Right cardiac atrium (tissue), 5 donors: ENCODE results near the gene IYD. TPM values are rescaled to one million over a fixed set of nuclear protein-coding genes. Genes with fewer than 3 reads are reported as not detected.

ENCODE experiments used
- ATAC-seq, 2 donors: fragments of 200-7000 bp; cut with Tn5 transposase; one replicate each; pipeline versions ENCODE4 v1.8.0 to v1.9.1; 2020; ENCODE audit warnings: moderate library complexity in 2 of 2, mild to moderate bottlenecking in 1 of 2
- DNase-seq, 3 donors: peaks; one replicate each; pipeline ENCODE4 v3.0.0-alpha.2; 2020
- H3K27ac ChIP-seq: one replicate; pipeline ENCODE4 v1.5.1; 2013; ENCODE audit warnings: mild to moderate bottlenecking, low read length, control low read depth, moderate library complexity
- H3K27me3 ChIP-seq: one replicate; pipeline ENCODE4 v1.6.1; 2013; ENCODE audit not compliant: control insufficient read depth, insufficient read depth
- H3K4me1 ChIP-seq: one replicate; pipeline ENCODE4 v1.6.1; 2013; ENCODE audit warnings: low read length; ENCODE audit not compliant: control insufficient read depth, insufficient read depth
- H3K4me3 ChIP-seq: one replicate; pipeline ENCODE4 v1.5.1; 2013; ENCODE audit warnings: low read length, control low read depth
- H3K9me3 ChIP-seq: one replicate; pipeline ENCODE4 v1.6.1; 2013; ENCODE audit warnings: low read length; ENCODE audit not compliant: control insufficient read depth
- WGBS: extraction: QIAGEN DNeasy Blood & Tissue Kit; methylation state at CpG from one replicate; pipeline ENCODE4 v1.1.7; 2013; 5-methylcytosine and 5-hydroxymethylcytosine counted together
- intact Hi-C, 4 donors: fragments of 100-400 bp; cut with DNase I; formaldehyde crosslinking; loops; one replicate each; pipeline versions ENCODE4 v1.11.0 to v1.14.0; 2022 to 2023
- long read RNA-seq, 4 donors: library from polyadenylated mRNA; unstranded; transcript quantifications; one replicate each; pipeline ENCODE4 v2.0.0, GENCODE V29; 2020 to 2021
- polyA plus RNA-seq: library from polyadenylated mRNA; stranded (reverse); fragments of 200-250 nt; gene quantifications from one replicate; pipeline ENCODE4 v1.2.3, GENCODE V29; 2013
- total RNA-seq, 4 donors: library from RNA; stranded (reverse); fragmentation: NEBNext Ultra II Directional; extraction: Animal tissue kit (Norgen Biotek cat#: 25700); gene quantifications; one replicate each; pipeline ENCODE4 v1.2.1, GENCODE V29; 2021
- donor health status: healthy with polysubstance abuse.
- donor health status: DM: no; HTN: yes; CAD: no.
- donor health status: DM: no; HTN: no; CAD: no.
- donor health status: DM: no; HTN: yes; CAD: no; lungs with severe emphysema.
- donor health status: DM: yes; HTN: yes; CAD: no.

IYD gene
- total RNA-seq (not detected), polyA plus RNA-seq (not detected)
- long read RNA-seq, donor 1, result 0 reads
- long read RNA-seq, donor 2, result 0 reads
- long read RNA-seq, donor 3, result 0 reads
- long read RNA-seq, donor 4, result 0 reads

- no peak within 1 kb of the TSS for H3K4me3 ChIP-seq
- intact Hi-C loops, result no loop called here
- H3K4me1 ChIP-seq, result peaks cover 3% of the 10 kb centered on the region
- ATAC-seq (no peak), DNase-seq (no peak)
- no peak within 1 kb of the TSS for H3K27ac ChIP-seq
- no peaks in the 10 kb centered on the region for H3K27me3 ChIP-seq
- WGBS, result 79% methylated on average over 8 of the region's 8 CpGs
- H3K9me3 ChIP-seq, result no peaks in the 10 kb centered on the region
These were observed at the start of gene IYD for GRCh38 chr6:150368762-150369161. TSS of gene IYD (plus strand) at chr6:150369012. CDS start at chr6:150369032, 20 bp downstream.

- ATAC-seq, result no peak
- no peak for DNase-seq
- Histone ChIP-seq H3K4me1 (no peaks in the 10 kb centered on the region), H3K9me3 (no peaks in the 10 kb centered on the region), H3K4me3 (no peak overlapping the region), H3K27ac (peak overlapping the region; percentile 27), H3K27me3 (no peaks in the 10 kb centered on the region)
- intact Hi-C loops, result no loop called here
- WGBS, result 95% methylated on average over 4 of the region's 4 CpGs
These were observed 48.9 kb upstream of the IYD start for GRCh38 chr6:150319924-150320323.

GRCh38 chr6:150320442-150320841, 48.4 kb upstream of the IYD start:
- intact Hi-C loops, result no loop called here
- ATAC-seq (peak; percentile 94 to 97), DNase-seq (peak; percentile 71 to 91 (median 83))
- no peaks in the 10 kb centered on the region for H3K9me3 ChIP-seq
- 20% methylated on average over 9 of the region's 9 CpGs for WGBS
- H3K27me3 ChIP-seq, result no peaks in the 10 kb centered on the region
- no peak overlapping the region for H3K27ac ChIP-seq
- H3K4me3 ChIP-seq, result no peak overlapping the region
- no peaks in the 10 kb centered on the region for H3K4me1 ChIP-seq

GRCh38 chr6:150322466-150322871, 46.3 kb upstream of the IYD start:
- DNase-seq, result peak in 2 of 3 donors; percentile 31 to 61
- intact Hi-C loops, result no loop called here
- Histone ChIP-seq H3K4me1 (no peaks in the 10 kb centered on the region), H3K27me3 (no peaks in the 10 kb centered on the region), H3K27ac (peak overlapping the region; percentile 8), H3K4me3 (no peak overlapping the region), H3K9me3 (no peaks in the 10 kb centered on the region)
- WGBS, result 67% methylated on average over 6 of the region's 6 CpGs
- peak; percentile 22 to 83 for ATAC-seq

- H3K27ac ChIP-seq, result no peak overlapping the region
- no peaks in the 10 kb centered on the region for H3K4me1 ChIP-seq
- no peaks in the 10 kb centered on the region for H3K9me3 ChIP-seq
- H3K27me3 ChIP-seq, result no peaks in the 10 kb centered on the region
- ATAC-seq (no peak), DNase-seq (no peak)
- intact Hi-C loops, result no loop called here
- H3K4me3 ChIP-seq, result no peak overlapping the region
- WGBS, result 86% methylated on average over 8 of the region's 8 CpGs
These were observed 45.6 kb upstream of the IYD start for GRCh38 chr6:150323205-150323604.

GRCh38 chr6:150324044-150324443, 44.8 kb upstream of the IYD start:
- no peak for DNase-seq
- Histone ChIP-seq H3K4me1 (no peaks in the 10 kb centered on the region), H3K9me3 (no peaks in the 10 kb centered on the region), H3K27me3 (no peaks in the 10 kb centered on the region), H3K4me3 (no peak overlapping the region), H3K27ac (no peak overlapping the region)
- intact Hi-C loops, result no loop called here
- no peak for ATAC-seq
- WGBS, result 87% methylated on average over 6 of the region's 6 CpGs

- no peak for ATAC-seq
- no peak overlapping the region for H3K4me3 ChIP-seq
- H3K27ac ChIP-seq, result no peak overlapping the region
- intact Hi-C loops, result no loop called here
- no peak for DNase-seq
- H3K9me3 ChIP-seq, result no peaks in the 10 kb centered on the region
- H3K4me1 ChIP-seq, result no peaks in the 10 kb centered on the region
- no peaks in the 10 kb centered on the region for H3K27me3 ChIP-seq
- 80% methylated on average over 5 of the region's 5 CpGs for WGBS
These were observed 43.6 kb upstream of the IYD start for GRCh38 chr6:150325066-150325772.

GRCh38 chr6:150327117-150327774, 41.6 kb upstream of the IYD start:
- 65% methylated on average over 5 of the region's 5 CpGs for WGBS
- Histone ChIP-seq H3K27ac (no peak overlapping the region), H3K4me3 (no peak overlapping the region), H3K9me3 (no peaks in the 10 kb centered on the region), H3K27me3 (no peaks in the 10 kb centered on the region), H3K4me1 (no peaks in the 10 kb centered on the region)
- DNase-seq, result no peak
- intact Hi-C loops, result no loop called here
- ATAC-seq, result peak; percentile 28 to 48

- DNase-seq (no peak), ATAC-seq (no peak)
- Histone ChIP-seq H3K4me3 (no peak overlapping the region), H3K9me3 (no peaks in the 10 kb centered on the region), H3K27ac (no peak overlapping the region), H3K4me1 (no peaks in the 10 kb centered on the region), H3K27me3 (no peaks in the 10 kb centered on the region)
- 90% methylated on average over 6 of the region's 6 CpGs for WGBS
- intact Hi-C loops, result no loop called here
These were observed 39.9 kb upstream of the IYD start for GRCh38 chr6:150328744-150329405.

GRCh38 chr6:150331344-150331743, 37.5 kb upstream of the IYD start:
- no peak overlapping the region for H3K4me3 ChIP-seq
- H3K27ac ChIP-seq, result no peak overlapping the region
- no peaks in the 10 kb centered on the region for H3K4me1 ChIP-seq
- H3K27me3 ChIP-seq, result no peaks in the 10 kb centered on the region
- ATAC-seq (no peak), DNase-seq (no peak)
- no peaks in the 10 kb centered on the region for H3K9me3 ChIP-seq
- intact Hi-C loops, result no loop called here

GRCh38 chr6:150332939-150333584, 35.8 kb upstream of the IYD start:
- ATAC-seq (no peak), DNase-seq (no peak)
- Histone ChIP-seq H3K9me3 (no peaks in the 10 kb centered on the region), H3K4me3 (no peak overlapping the region), H3K27me3 (no peaks in the 10 kb centered on the region), H3K27ac (no peak overlapping the region), H3K4me1 (no peaks in the 10 kb centered on the region)
- 88% methylated on average over 21 of the region's 21 CpGs for WGBS
- intact Hi-C loops, result no loop called here
